HepG2 (cell line): ENCODE measurements around the gene CBFA2T2. TPM values are rescaled to one million over a fixed set of nuclear protein-coding genes. Genes with fewer than 3 reads are reported as not detected.

Experiments used
- ARHGAP35 ChIP-seq: sonication (generic); formaldehyde crosslinking; IDR thresholded peaks from 2 replicates; pipeline ENCODE4 v1.9.0; 2022; ENCODE audit warnings: mild to moderate bottlenecking, inconsistent platforms, moderate library complexity, missing genetic modification reagents, borderline replicate concordance
- BRD4 ChIP-seq: sonication (generic); formaldehyde crosslinking; IDR thresholded peaks from 2 replicates; pipeline ENCODE4 v1.4.0; 2020; ENCODE audit warnings: missing genetic modification reagents
- CEBPG ChIP-seq: IDR thresholded peaks from 2 replicates; pipeline ENCODE4 v1.6.1; 2016
- GTF3A ChIP-seq: sonication (generic); formaldehyde crosslinking; conservative IDR thresholded peaks from 2 replicates; pipeline ENCODE4 v1.4.0; 2020; ENCODE audit warnings: mild to moderate bottlenecking, missing genetic modification reagents
- HNF1A ChIP-seq, 2 experiments: sonication (generic) in 1 of 2; formaldehyde crosslinking in 1 of 2; IDR thresholded peaks; 2 replicates each; pipeline versions ENCODE4 v1.4.0 to v1.6.1; 2016 to 2020; ENCODE audit warnings: borderline replicate concordance in 1 of 2, low read depth in 1 of 2, mild to moderate bottlenecking in 1 of 2, missing genetic modification reagents in 1 of 2
- HNRNPLL ChIP-seq: fragments of 200-400 bp; formaldehyde crosslinking; IDR thresholded peaks from 2 replicates; pipeline ENCODE4 v1.6.1; 2017; ENCODE audit warnings: mild to moderate bottlenecking, low read depth, low read length; ENCODE audit not compliant: poor library complexity, severe bottlenecking
- KDM4B ChIP-seq: sonication (generic); formaldehyde crosslinking; IDR thresholded peaks from 2 replicates; pipeline ENCODE4 v1.4.0; 2020; ENCODE audit warnings: missing genetic modification reagents
- LCORL ChIP-seq, 2 experiments: fragments of 450-650 bp in 1 of 2; sonication (generic) in 1 of 2; formaldehyde crosslinking in 1 of 2; IDR thresholded peaks; 2 replicates each; pipeline versions ENCODE4 v1.5.0 to v1.6.1; 2017 to 2020; ENCODE audit warnings: antibody characterized with exemption in 1 of 2, missing genetic modification reagents in 1 of 2
- MZF1 ChIP-seq: sonication (generic); formaldehyde crosslinking; IDR thresholded peaks from 2 replicates; pipeline ENCODE4 v1.8.1; 2023; ENCODE audit warnings: mild to moderate bottlenecking, missing genetic modification reagents, borderline replicate concordance
- NBN ChIP-seq: fragments of 450-650 bp; conservative IDR thresholded peaks from 2 replicates; pipeline ENCODE4 v1.6.1; 2017
- NCOA5 ChIP-seq: sonication (generic); formaldehyde crosslinking; IDR thresholded peaks from 2 replicates; pipeline ENCODE4 v1.4.0; 2020; ENCODE audit warnings: missing genetic modification reagents
- NFE2L1 ChIP-seq: sonication (generic); formaldehyde crosslinking; IDR thresholded peaks from 2 replicates; pipeline ENCODE4 v1.4.0; 2020; ENCODE audit warnings: missing genetic modification reagents, mild to moderate bottlenecking, borderline replicate concordance
- PATZ1 ChIP-seq: sonication (generic); formaldehyde crosslinking; IDR thresholded peaks from 2 replicates; pipeline ENCODE4 v1.4.0; 2020; ENCODE audit warnings: missing genetic modification reagents
- PCBP1 ChIP-seq: fragments of 200-400 bp; formaldehyde crosslinking; IDR thresholded peaks from 2 replicates; pipeline ENCODE4 v1.6.1; 2017; ENCODE audit warnings: mild to moderate bottlenecking, low read depth, low read length, borderline replicate concordance
- RARA ChIP-seq: IDR thresholded peaks from 2 replicates; pipeline ENCODE4 v1.6.1; 2016; ENCODE audit warnings: missing genetic modification reagents, missing compliant biosample characterization
- RBFOX2 ChIP-seq: fragments of 200-400 bp; formaldehyde crosslinking; IDR thresholded peaks from 2 replicates; pipeline ENCODE4 v1.6.1; 2017; ENCODE audit warnings: low read depth, mild to moderate bottlenecking, low read length
- SAP130 ChIP-seq: IDR thresholded peaks from 2 replicates; pipeline ENCODE4 v1.6.1; 2016; ENCODE audit warnings: low read depth
- SMAD3 ChIP-seq: sonication (generic); formaldehyde crosslinking; IDR thresholded peaks from 2 replicates; pipeline ENCODE4 v1.4.0; 2020; ENCODE audit warnings: missing genetic modification reagents
- SMAD9 ChIP-seq: sonication (generic); formaldehyde crosslinking; IDR thresholded peaks from 2 replicates; pipeline ENCODE4 v1.5.1; 2020; ENCODE audit warnings: mild to moderate bottlenecking, missing genetic modification reagents
- ZNF34 ChIP-seq: sonication (generic); formaldehyde crosslinking; IDR thresholded peaks from 2 replicates; pipeline ENCODE4 v1.4.0; 2020; ENCODE audit warnings: mild to moderate bottlenecking, missing genetic modification reagents, borderline replicate concordance
- ZNF343 ChIP-seq: sonication (generic); formaldehyde crosslinking; IDR thresholded peaks from 2 replicates; pipeline ENCODE4 v1.4.0; 2020; ENCODE audit warnings: mild to moderate bottlenecking, missing genetic modification reagents
- ZNF564 ChIP-seq: sonication (generic); formaldehyde crosslinking; IDR thresholded peaks from 2 replicates; pipeline ENCODE4 v1.8.1; 2023; ENCODE audit warnings: mild to moderate bottlenecking, missing genetic modification reagents
- ZNF780A ChIP-seq: sonication (generic); formaldehyde crosslinking; IDR thresholded peaks from 2 replicates; pipeline ENCODE4 v1.8.0; 2022; ENCODE audit warnings: mild to moderate bottlenecking, missing genetic modification reagents, moderate library complexity
- ZSCAN20 ChIP-seq: sonication (generic); formaldehyde crosslinking; IDR thresholded peaks from 2 replicates; pipeline ENCODE4 v1.4.0; 2020; ENCODE audit warnings: missing genetic modification reagents, mild to moderate bottlenecking, borderline replicate concordance
- polyA plus RNA-seq, 8 experiments: library from polyadenylated mRNA; depleted of rRNA in 3 of 8; stranded (reverse) in 7 of 8; unstranded in 1 of 8; fragments of >200 nt; fragmentation: Illumina TruSeq in 4 of 8; extraction: Trizol in 4 of 8; gene quantifications; 2 replicates each; pipeline versions ENCODE4 v1.2.1 to v1.2.3, GENCODE V29; 2011 to 2016; ENCODE audit warnings: low read depth in 4 of 8, missing spikeins in 1 of 8, mixed read lengths in 1 of 8; ENCODE audit not compliant: insufficient read depth in 1 of 8
- total RNA-seq, 5 experiments: library from RNA; depleted of rRNA; stranded (reverse); fragments of >200 nt; fragmentation: Illumina TruSeq; extraction: Trizol; gene quantifications; 2 replicates each; pipeline ENCODE4 v1.2.3, GENCODE V29; 2016; ENCODE audit warnings: low read depth in 1 of 5

The CBFA2T2 gene
- total and polyA plus RNA-seq, 2 of the 13 experiments (the other 11 are each of a cell fraction or from before 2014, with no cell fraction given) = 6.3 to 21.2 TPM

DNA sequence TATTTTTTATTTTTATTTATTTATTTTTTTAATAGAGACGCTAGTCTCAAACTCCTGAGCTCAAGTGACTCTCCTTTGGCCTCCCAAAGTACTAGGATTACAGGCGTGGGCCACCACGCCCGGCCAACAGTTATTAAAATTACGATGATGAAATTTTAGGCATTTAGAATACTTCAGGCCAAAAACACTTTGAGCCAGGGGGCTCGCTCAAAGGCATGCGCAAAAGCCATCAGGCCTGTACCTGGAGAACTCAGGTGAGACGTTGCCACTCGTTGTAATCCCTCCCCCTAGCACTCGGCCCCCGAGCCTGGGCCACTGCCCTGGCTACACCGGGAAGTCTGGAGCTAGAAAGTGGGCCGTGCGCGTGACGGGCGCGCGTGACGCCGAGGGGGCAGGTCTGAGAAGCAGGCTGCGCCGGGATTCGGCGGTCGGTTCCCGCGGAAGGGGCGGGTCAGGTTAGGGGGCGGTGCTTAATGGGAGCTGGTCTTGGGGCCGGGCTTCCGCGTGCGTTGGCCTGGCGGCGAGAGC is 337 bp upstream of the CBFA2T2 start (continued):
- TF ChIP-seq ARHGAP35 (peak; percentile 80; the same call in 1 of the 2 replicates), HNRNPLL (peak; percentile 83), KDM4B (peak; percentile 90), CEBPG (CRISPR knock-in tag) (peak; percentile 66; the same call in 1 of the 2 replicates), ZNF564 (CRISPR knock-in tag) (peak; percentile 91; the same call in 1 of the 2 replicates), PCBP1 (no peak), PATZ1 (CRISPR knock-in tag) (peak; percentile 88), SMAD9 (peak; percentile 93), SMAD3 (CRISPR knock-in tag) (peak; percentile 95), HNF1A (IDR thresholded peaks at IDR 0.05; ENCODE audit: low read depth) (no peak), HNF1A (CRISPR knock-in tag; IDR thresholded peaks at IDR 0.05; ENCODE audit: borderline replicate concordance) (peak; percentile 54; the same call in 1 of the 2 replicates), BRD4 (CRISPR knock-in tag) (peak; percentile 79), RBFOX2 (peak; percentile 87), GTF3A (CRISPR knock-in tag) (0 out of 2 replicates have a peak, but pooled peaks have one; percentile 43), LCORL (IDR thresholded peaks at IDR 0.05) (peak; percentile 31; the same call in 1 of the 2 replicates), LCORL (CRISPR knock-in tag; IDR thresholded peaks at IDR 0.05) (peak; percentile 85), ZNF34 (0 out of 2 replicates have a peak, but pooled peaks have one; percentile 93), ZNF343 (CRISPR knock-in tag) (peak; percentile 26; the same call in 1 of the 2 replicates), ZNF780A (CRISPR knock-in tag) (no peak), MZF1 (CRISPR knock-in tag) (peak; percentile 79; the same call in 1 of the 2 replicates), SAP130 (CRISPR knock-in tag) (peak; percentile 97), NCOA5 (CRISPR knock-in tag) (no peak), ZSCAN20 (CRISPR knock-in tag) (no peak), RARA (CRISPR knock-in tag) (peak; percentile 76), NFE2L1 (CRISPR knock-in tag) (no peak), NBN (no peak)
